ENCODE measurements around the gene FHAD1.

Gene FHAD1

GRCh38 chr1:15430787-15431570 is 184.0 kb downstream of the FHAD1 start:
- peak overlapping the region; percentile 48 for H2AK5ac ChIP-seq (ENCODE audit: low read depth, low read length)

GRCh38 chr1:15431571-15431948 is 184.5 kb downstream of the FHAD1 start:
- Histone ChIP-seq H2BK5ac (ENCODE audit: low read length) (no peak overlapping the region), H2BK120ac (ENCODE audit: low read depth, low read length) (no peak overlapping the region), H2AK5ac (ENCODE audit: low read depth, low read length) (peak overlapping the region; percentile 32), H3K4me1 (ENCODE audit: control insufficient read depth in 2 of 2, insufficient read depth in 1 of 2, low read depth in 1 of 2, low read length in 2 of 2) (peaks cover 3 to 5% of the 10 kb centered on the region in 2 donors), H3K27me3 (ENCODE audit: control insufficient read depth in 3 of 3, insufficient read depth in 3 of 3, low read depth in 1 of 3, low read length in 3 of 3) (no peaks in the 10 kb centered on the region), H2BK15ac (ENCODE audit: low read length) (no peak overlapping the region), H3K9ac (ENCODE audit: low read depth, low read length, poor library complexity) (no peak overlapping the region), H3K23ac (ENCODE audit: low read depth, low read length, poor library complexity) (no peak overlapping the region), H3K79me1 (ENCODE audit: low read depth, low read length) (no peaks in the 10 kb centered on the region), H3K4ac (ENCODE audit: low read length) (no peak overlapping the region), H3K9me3 (replicated peaks in 1 of 2; ENCODE audit: control insufficient read depth in 2 of 2, insufficient read depth in 1 of 2, low read depth in 1 of 2, low read length in 2 of 2) (peaks cover 0 to 3% of the 10 kb centered on the region in 2 donors), H3K4me2 (ENCODE audit: insufficient read depth, low read length, poor library complexity, severe bottlenecking) (no peak overlapping the region), H3K27ac (replicated peaks; ENCODE audit: low read length) (no peak overlapping the region), H3K4me3 (ENCODE audit: low read length in 2 of 2) (no peak overlapping the region), H3K18ac (ENCODE audit: low read length) (no peak overlapping the region), H3K36me3 (replicated peaks in 1 of 2; ENCODE audit: control insufficient read depth in 2 of 2, insufficient read depth in 2 of 2, low read length in 2 of 2) (no peaks in the 10 kb centered on the region), H3K14ac (ENCODE audit: low read length) (no peak overlapping the region), H4K91ac (ENCODE audit: low read depth, low read length, poor library complexity) (no peak overlapping the region), H2BK12ac (ENCODE audit: low read length) (no peak overlapping the region), H2AFZ (ENCODE audit: low read length) (no peak overlapping the region), H4K8ac (ENCODE audit: low read depth, low read length) (no peak overlapping the region)
- WGBS, 2 donors (ENCODE audit: extremely low coverage in 2 of 2, insufficient read length in 2 of 2, insufficient replicate concordance in 1 of 2): no CpG with 5 or more reads among the region's 4 CpGs
- no peak for DNase-seq (ENCODE audit: low spot score)

More at GRCh38 chr1:15430787-15431570, 184.0 kb downstream of the FHAD1 start:
- Histone ChIP-seq H3K27ac (replicated peaks; ENCODE audit: low read length) (no peak overlapping the region), H4K8ac (ENCODE audit: low read depth, low read length) (no peak overlapping the region), H2BK120ac (ENCODE audit: low read depth, low read length) (no peak overlapping the region), H3K79me1 (ENCODE audit: low read depth, low read length) (no peaks in the 10 kb centered on the region), H2AFZ (ENCODE audit: low read length) (no peak overlapping the region), H3K14ac (ENCODE audit: low read length) (no peak overlapping the region), H3K4me1 (ENCODE audit: control insufficient read depth in 2 of 2, insufficient read depth in 1 of 2, low read depth in 1 of 2, low read length in 2 of 2) (peaks cover 3 to 6% of the 10 kb centered on the region in 2 donors), H2BK12ac (ENCODE audit: low read length) (no peak overlapping the region), H3K36me3 (replicated peaks in 1 of 2; ENCODE audit: control insufficient read depth in 2 of 2, insufficient read depth in 2 of 2, low read length in 2 of 2) (no peaks in the 10 kb centered on the region), H4K91ac (ENCODE audit: low read depth, low read length, poor library complexity) (no peak overlapping the region), H3K4me3 (ENCODE audit: low read length in 2 of 2) (no peak overlapping the region), H3K9ac (ENCODE audit: low read depth, low read length, poor library complexity) (no peak overlapping the region), H3K18ac (ENCODE audit: low read length) (no peak overlapping the region), H3K23ac (ENCODE audit: low read depth, low read length, poor library complexity) (peak overlapping the region; percentile 37), H3K27me3 (ENCODE audit: control insufficient read depth in 3 of 3, insufficient read depth in 3 of 3, low read depth in 1 of 3, low read length in 3 of 3) (no peaks in the 10 kb centered on the region), H2BK15ac (ENCODE audit: low read length) (no peak overlapping the region), H3K4me2 (ENCODE audit: insufficient read depth, low read length, poor library complexity, severe bottlenecking) (no peak overlapping the region), H2BK5ac (ENCODE audit: low read length) (no peak overlapping the region), H3K9me3 (replicated peaks in 1 of 2; ENCODE audit: control insufficient read depth in 2 of 2, insufficient read depth in 1 of 2, low read depth in 1 of 2, low read length in 2 of 2) (peaks cover 0 to 3% of the 10 kb centered on the region in 2 donors), H3K4ac (ENCODE audit: low read length) (no peak overlapping the region)
- no CpG with 5 or more reads among the region's 19 CpGs for WGBS, 2 donors (ENCODE audit: extremely low coverage in 2 of 2, insufficient read length in 2 of 2, insufficient replicate concordance in 1 of 2)
- peak; percentile 70 for DNase-seq (ENCODE audit: low spot score)

GRCh38 chr1:15432324-15432723 is 185.3 kb downstream of the FHAD1 start:
- H3K79me1 ChIP-seq (ENCODE audit: low read depth, low read length): no peaks in the 10 kb centered on the region
- no CpG with 5 or more reads among the region's 9 CpGs for WGBS, 2 donors (ENCODE audit: extremely low coverage in 2 of 2, insufficient read length in 2 of 2, insufficient replicate concordance in 1 of 2)
- H3K23ac ChIP-seq (ENCODE audit: low read depth, low read length, poor library complexity): no peak overlapping the region
- no peak overlapping the region for H3K14ac ChIP-seq (ENCODE audit: low read length)
- H3K27ac ChIP-seq (replicated peaks; ENCODE audit: low read length): no peak overlapping the region
- no peak overlapping the region for H3K4me3 ChIP-seq (ENCODE audit: low read length in 2 of 2)
- H2BK12ac ChIP-seq (ENCODE audit: low read length): no peak overlapping the region
- H3K4me1 ChIP-seq (ENCODE audit: control insufficient read depth in 2 of 2, insufficient read depth in 1 of 2, low read depth in 1 of 2, low read length in 2 of 2): peaks cover 0 to under 1% of the 10 kb centered on the region in 2 donors
- H3K27me3 ChIP-seq (ENCODE audit: control insufficient read depth in 3 of 3, insufficient read depth in 3 of 3, low read depth in 1 of 3, low read length in 3 of 3): no peaks in the 10 kb centered on the region
- H2BK5ac ChIP-seq (ENCODE audit: low read length): no peak overlapping the region
- no peak overlapping the region for H3K4ac ChIP-seq (ENCODE audit: low read length)
- H4K91ac ChIP-seq (ENCODE audit: low read depth, low read length, poor library complexity): no peak overlapping the region
- peaks cover 0 to 3% of the 10 kb centered on the region in 2 donors for H3K9me3 ChIP-seq (replicated peaks in 1 of 2; ENCODE audit: control insufficient read depth in 2 of 2, insufficient read depth in 1 of 2, low read depth in 1 of 2, low read length in 2 of 2)
- H2BK120ac ChIP-seq (ENCODE audit: low read depth, low read length): no peak overlapping the region
- H2BK15ac ChIP-seq (ENCODE audit: low read length): no peak overlapping the region
- H4K8ac ChIP-seq (ENCODE audit: low read depth, low read length): no peak overlapping the region
- H3K4me2 ChIP-seq (ENCODE audit: insufficient read depth, low read length, poor library complexity, severe bottlenecking): peak overlapping the region; percentile 14
- DNase-seq (ENCODE audit: low spot score): no peak
- H2AFZ ChIP-seq (ENCODE audit: low read length): no peak overlapping the region
- H2AK5ac ChIP-seq (ENCODE audit: low read depth, low read length): peak overlapping the region; percentile 58
- H3K9ac ChIP-seq (ENCODE audit: low read depth, low read length, poor library complexity): no peak overlapping the region
- H3K18ac ChIP-seq (ENCODE audit: low read length): no peak overlapping the region
- no peaks in the 10 kb centered on the region for H3K36me3 ChIP-seq (replicated peaks in 1 of 2; ENCODE audit: control insufficient read depth in 2 of 2, insufficient read depth in 2 of 2, low read length in 2 of 2)

- Histone ChIP-seq H3K4me3 (ENCODE audit: low read length in 2 of 2) (no peak overlapping the region), H4K8ac (ENCODE audit: low read depth, low read length) (no peak overlapping the region), H2AK5ac (ENCODE audit: low read depth, low read length) (no peak overlapping the region), H2BK15ac (ENCODE audit: low read length) (no peak overlapping the region), H3K4me1 (ENCODE audit: control insufficient read depth in 2 of 2, insufficient read depth in 1 of 2, low read depth in 1 of 2, low read length in 2 of 2) (no peaks in the 10 kb centered on the region), H3K4me2 (ENCODE audit: insufficient read depth, low read length, poor library complexity, severe bottlenecking) (no peak overlapping the region), H2BK5ac (ENCODE audit: low read length) (no peak overlapping the region), H4K91ac (ENCODE audit: low read depth, low read length, poor library complexity) (no peak overlapping the region), H2AFZ (ENCODE audit: low read length) (no peak overlapping the region), H3K27ac (replicated peaks; ENCODE audit: low read length) (no peak overlapping the region), H3K27me3 (ENCODE audit: control insufficient read depth in 3 of 3, insufficient read depth in 3 of 3, low read depth in 1 of 3, low read length in 3 of 3) (no peaks in the 10 kb centered on the region), H3K14ac (ENCODE audit: low read length) (no peak overlapping the region), H2BK12ac (ENCODE audit: low read length) (no peak overlapping the region), H3K18ac (ENCODE audit: low read length) (peak overlapping the region; percentile 15), H3K23ac (ENCODE audit: low read depth, low read length, poor library complexity) (no peak overlapping the region), H3K4ac (ENCODE audit: low read length) (no peak overlapping the region), H3K9me3 (replicated peaks in 1 of 2; ENCODE audit: control insufficient read depth in 2 of 2, insufficient read depth in 1 of 2, low read depth in 1 of 2, low read length in 2 of 2) (peaks cover 0 to 3% of the 10 kb centered on the region in 2 donors), H3K79me1 (ENCODE audit: low read depth, low read length) (no peaks in the 10 kb centered on the region), H3K36me3 (replicated peaks in 1 of 2; ENCODE audit: control insufficient read depth in 2 of 2, insufficient read depth in 2 of 2, low read length in 2 of 2) (no peaks in the 10 kb centered on the region), H3K9ac (ENCODE audit: low read depth, low read length, poor library complexity) (no peak overlapping the region), H2BK120ac (ENCODE audit: low read depth, low read length) (no peak overlapping the region)
- no peak for DNase-seq (ENCODE audit: low spot score)
- no CpG with 5 or more reads among the region's 9 CpGs for WGBS, 2 donors (ENCODE audit: extremely low coverage in 2 of 2, insufficient read length in 2 of 2, insufficient replicate concordance in 1 of 2)
Observed at GRCh38 chr1:15433471-15433870, 186.4 kb downstream of the FHAD1 start.
